K562 (cell line): Measurements from ENCODE around the gene P2RY6. TPM values are rescaled to one million over a fixed set of nuclear protein-coding genes. Genes with fewer than 3 reads are reported as not detected.
A peak's percentile ranks its signal among the peaks of the same experiment; 100 is the strongest.

Experiments used
- ATAC-seq: fragments of 200-7000 bp; cut with Tn5 transposase; 3 replicates; pipeline ENCODE4 v1.9.1; 2020; ENCODE audit warnings: moderate library complexity
- BruUV-seq: library from RNA; stranded (reverse); fragments of 400-500 nt; replicated peaks from 2 replicates; lab custom pipeline; 2021; lab: Mats Ljungman, UMichigan
- CTCF ChIA-PET: fragments of 300-600 bp; formaldehyde crosslinking; extraction: SDS; loops from one replicate; lab custom pipeline; 2021; ENCODE audit warnings: low intra/inter-chr PET ratio; lab: Yijun Ruan, JAX
- POLR2A ChIA-PET: fragments of 300-600, 350-650 bp; sonication (Branson Sonifier 250); formaldehyde crosslinking; extraction: SDS; loops from one replicate; lab custom pipeline; 2021; ENCODE audit warnings: antibody characterized with exemption, inconsistent platforms; lab: Yijun Ruan, JAX
- DNase-seq, 4 experiments: peaks; one replicate each; pipeline versions ENCODE4 v3.0.0 to v3.0.0-alpha.2; 2011 to 2018; ENCODE audit warnings: low spot score in 3 of 4, mixed read lengths in 3 of 4; ENCODE audit errors: extremely low read depth in 1 of 4
- FAIRE-seq: peaks from 2 replicates; lab custom pipeline; 2011; peaks lifted over from hg19 to GRCh38; lab: Jason Lieb, UNC
- H2AFZ ChIP-seq: 2 replicates; pipeline ENCODE4 v1.6.0; 2011; ENCODE audit warnings: low read depth, low read length, control low read depth, inconsistent platforms
- H3K27ac ChIP-seq: fragments of 200-600 bp; 3 replicates; pipeline ENCODE4 v1.8.0; 2011; ENCODE audit warnings: low read depth, mild to moderate bottlenecking, control low read depth, inconsistent platforms, low read length, moderate library complexity, mixed read lengths; ENCODE audit errors: extremely low read depth
- H3K27me3 ChIP-seq, 2 experiments: fragments of 300-600 bp in 1 of 2; 2 replicates in 1 of 2; 3 replicates in 1 of 2; pipeline versions ENCODE4 v1.6.0 to v1.8.0; 2011; ENCODE audit warnings: inconsistent platforms in 2 of 2, low read length in 2 of 2, mild to moderate bottlenecking in 1 of 2, mixed read lengths in 1 of 2, moderate library complexity in 1 of 2; ENCODE audit not compliant: control insufficient read depth in 2 of 2, insufficient read depth in 2 of 2
- H3K36me3 ChIP-seq: fragments of 300-600 bp; 3 replicates; pipeline ENCODE4 v1.8.0; 2011; ENCODE audit warnings: mild to moderate bottlenecking, low read length, inconsistent platforms; ENCODE audit not compliant: control insufficient read depth, insufficient read depth
- H3K4me1 ChIP-seq, 2 experiments: fragments of 200-600 bp in 1 of 2; replicated peaks in 1 of 2; 2 replicates in 1 of 2; 3 replicates in 1 of 2; pipeline versions ENCODE4 v1.5.1 to v1.8.0; 2011; ENCODE audit warnings: inconsistent platforms in 2 of 2, low read length in 2 of 2, mild to moderate bottlenecking in 1 of 2, mixed read lengths in 1 of 2, moderate library complexity in 1 of 2; ENCODE audit not compliant: control insufficient read depth in 2 of 2, insufficient read depth in 2 of 2
- H3K4me2 ChIP-seq: 2 replicates; pipeline ENCODE4 v1.6.1; 2011; ENCODE audit warnings: low read length, control low read depth, inconsistent platforms, mixed read lengths; ENCODE audit not compliant: insufficient read depth
- H3K4me3 ChIP-seq: fragments of 200-600 bp; sonication (generic), shearing (Covaris generic); 2 replicates; pipeline ENCODE4 v1.5.1; 2016; ENCODE audit warnings: control low read depth, inconsistent platforms
- H3K79me2 ChIP-seq: fragments of 200-600 bp; 3 replicates; pipeline ENCODE4 v1.8.0; 2011; ENCODE audit warnings: low read length, inconsistent platforms; ENCODE audit not compliant: control insufficient read depth, insufficient read depth
- H3K9ac ChIP-seq, 2 experiments: 2 replicates each; pipeline versions ENCODE4 v1.6.0 to v1.6.1; 2011; ENCODE audit warnings: low read depth in 2 of 2, low read length in 2 of 2, control low read depth in 1 of 2, inconsistent platforms in 1 of 2, mild to moderate bottlenecking in 1 of 2, mixed read lengths in 1 of 2; ENCODE audit not compliant: insufficient read depth in 1 of 2
- H3K9me1 ChIP-seq: one replicate; pipeline ENCODE4 v1.6.0; 2011; ENCODE audit warnings: inconsistent platforms, mild to moderate bottlenecking, low read length, moderate library complexity; ENCODE audit not compliant: control insufficient read depth, insufficient read depth
- H3K9me3 ChIP-seq: replicated peaks from 2 replicates; pipeline ENCODE4 v1.5.1; 2011; ENCODE audit warnings: low read depth, low read length, inconsistent platforms; ENCODE audit not compliant: control insufficient read depth, insufficient read depth
- H4K20me1 ChIP-seq: replicated peaks from 2 replicates; pipeline ENCODE4 v1.6.1; 2011; ENCODE audit warnings: low read length, inconsistent platforms, mixed read lengths; ENCODE audit not compliant: control insufficient read depth, insufficient read depth
- CTCF ChIP-seq, 3 experiments: IDR thresholded peaks in 2 of 3; conservative IDR thresholded peaks in 1 of 3; 2 replicates each; pipeline ENCODE4 v1.5.1; 2011 to 2012; ENCODE audit warnings: low read length in 3 of 3, mild to moderate bottlenecking in 3 of 3, control low read depth in 2 of 3, improper control_type of control experiment in 1 of 3, inconsistent platforms in 1 of 3, low read depth in 1 of 3, mixed read lengths in 1 of 3, moderate library complexity in 1 of 3; ENCODE audit not compliant: insufficient read depth in 2 of 3
- THRB ChIP-seq: fragments of 450-650 bp; formaldehyde crosslinking; conservative IDR thresholded peaks from 2 replicates; pipeline ENCODE4 v1.4.0; 2022; ENCODE audit warnings: mild to moderate bottlenecking, missing genetic modification characterization
- WGBS: fragments of 100-300 bp; shearing (Covaris generic); methylation state at CpG from one replicate; pipeline ENCODE4 v1.1.6; 2016; ENCODE audit warnings: low coverage, mixed read lengths; ENCODE audit not compliant: insufficient coverage; ENCODE audit errors: missing lambda C conversion rate; 5-methylcytosine and 5-hydroxymethylcytosine counted together
- in situ Hi-C: fragments of 300-500 bp; cut with MboI; formaldehyde crosslinking; loops from 4 replicates; pipeline ENCODE4 v1.15.0; 2018; ENCODE audit warnings: inconsistent platforms, mixed read lengths
- intact Hi-C: fragments of 100-400 bp; cut with micrococcal nuclease; formaldehyde crosslinking; loops from 2 replicates; pipeline ENCODE4 v1.14.2; 2022
- polyA plus RNA-seq, 8 experiments: library from polyadenylated mRNA; depleted of rRNA in 4 of 8; stranded (reverse) in 5 of 8; unstranded in 3 of 8; fragments of >200 nt; fragmentation: Nextera tagmentation in 2 of 8; fragmentation: Illumina TruSeq in 1 of 8; extraction: Ambion mirVana in 2 of 8; extraction: Trizol in 1 of 8; gene quantifications; 2 replicates each; pipeline versions ENCODE4 v1.2.1 to v1.2.3, GENCODE V29; 2011 to 2014; ENCODE audit warnings: inconsistent platforms in 1 of 8, missing spikeins in 1 of 8
- total RNA-seq, 7 experiments: library from RNA; depleted of rRNA in 6 of 7; stranded (reverse); fragments of >200 nt in 6 of 7; fragmentation: Illumina TruSeq in 2 of 7; extraction: Trizol in 2 of 7; gene quantifications; 2 replicates each; pipeline versions ENCODE4 v1.2.1 to v1.2.3, GENCODE V29; 2011 to 2021; ENCODE audit warnings: low replicate concordance in 1 of 7

The P2RY6 gene
- total and polyA plus RNA-seq, 9 of the 15 experiments (the other 6 are each of a cell fraction or from before 2014, with no cell fraction given): not detected

GRCh38 chr11:73227571-73228211, 44.4 kb upstream of the P2RY6 start:
- Histone ChIP-seq H3K27me3 (peaks cover 3 to 59% of the 10 kb centered on the region in 2 experiments; a peak in 4 of 5 replicates), H4K20me1 (peaks cover 4% of the 10 kb centered on the region; the same call in 1 of the 2 replicates), H3K4me3 (no peak overlapping the region), H2AFZ (no peak overlapping the region), H3K9me1 (peaks cover 5% of the 10 kb centered on the region), H3K36me3 (no peaks in the 10 kb centered on the region), H3K9ac (no peak overlapping the region), H3K4me1 (no peaks in the 10 kb centered on the region; a peak in 1 of 5 replicates), H3K9me3 (no peaks in the 10 kb centered on the region), H3K27ac (no peak overlapping the region), H3K79me2 (no peaks in the 10 kb centered on the region), H3K4me2 (no peak overlapping the region)
- CTCF ChIA-PET: no interaction called here
- BruUV-seq: no TSS peak
- no peak for TF ChIP-seq THRB (CRISPR knock-in tag)
- 0 out of 6 replicates have a peak, but pooled peaks of 1 of the 3 experiments have one; percentile 8 for TF ChIP-seq CTCF (IDR thresholded peaks at IDR 0.05 in 2 of 3, conservative IDR thresholded peaks at IDR 0.05 in 1 of 3; ENCODE audit: insufficient read depth in 2 of 3, low read depth in 1 of 3, low read length in 3 of 3)
- in situ Hi-C loops: no loop called here
- peak in 2 of 4 experiments; percentile 39 to 44 for DNase-seq
- intact Hi-C loops: no loop called here
- FAIRE-seq: no peak
- WGBS: 1% methylated on average over 10 of the region's 12 CpGs
- no peak; the same call in 2 of the 3 replicates for ATAC-seq
- POLR2A ChIA-PET: no interaction called here
